GM19351 (cell line): ENCODE data around the gene HDAC7.
"Not testable (repeated sequence)": the region's sequence is repeated elsewhere in the genome, so short reads cannot be mapped to it uniquely, and the experiment has no call there.

ENCODE experiments used
- ATAC-seq: cut with Tn5 transposase; IDR thresholded peaks from one replicate; pipeline ENCODE4 v1.9.1; 2021; ENCODE audit warnings: mild to moderate bottlenecking, moderate library complexity; ENCODE audit not compliant: unreplicated experiment

HDAC7 gene

DNA sequence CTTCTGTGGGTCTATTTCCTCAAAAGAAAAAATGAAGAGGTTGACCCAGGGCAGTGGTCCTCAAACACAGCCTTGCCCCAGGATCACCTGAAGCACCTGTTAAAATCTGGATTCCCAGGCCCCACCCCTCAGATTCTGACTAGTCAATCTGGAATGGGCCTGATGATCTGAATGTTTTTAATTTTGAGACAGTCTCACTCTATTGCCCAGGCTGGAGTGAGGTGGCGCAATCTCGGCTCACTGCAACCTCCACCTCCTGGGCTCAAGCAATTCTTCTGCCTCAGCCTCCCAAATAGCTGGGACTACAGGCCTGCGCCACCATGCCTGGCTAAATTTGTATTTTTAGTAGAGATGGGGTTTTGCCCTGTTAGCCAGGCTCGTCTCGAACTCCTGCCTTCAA is 4.3 kb downstream of the HDAC7 start:
- ATAC-seq = not testable (repeated sequence)

DNA sequence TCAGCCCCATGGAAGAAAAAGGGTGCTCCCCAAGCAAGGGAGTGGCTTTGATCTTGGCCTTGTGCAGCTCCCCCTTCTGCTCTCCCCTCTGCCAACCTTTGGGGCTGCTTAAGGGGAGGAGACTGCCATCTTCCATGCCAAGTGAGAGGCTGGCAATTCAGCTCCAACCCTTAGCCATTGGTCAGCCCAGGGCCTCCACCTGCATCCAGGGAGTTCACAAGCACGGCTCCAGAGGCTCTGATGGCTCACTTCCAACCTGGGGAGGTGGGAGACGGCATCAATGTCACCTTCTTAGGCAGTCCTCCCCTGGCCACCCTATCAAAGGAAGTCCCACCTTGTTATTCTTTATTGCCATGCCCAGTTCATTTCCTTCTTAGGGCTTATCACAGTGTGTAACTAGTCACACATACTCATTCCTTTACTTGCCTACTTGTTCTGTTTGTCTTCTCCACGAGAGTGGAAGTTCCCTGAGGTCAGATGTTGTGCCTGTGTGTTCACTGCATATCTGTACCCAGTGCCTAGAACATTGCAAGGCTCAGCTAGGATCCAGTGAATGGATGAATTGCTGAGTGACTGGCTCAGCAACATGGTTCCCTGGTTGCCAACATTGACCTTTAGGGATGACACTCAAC is 5.0 kb downstream of the HDAC7 start:
- no peak for ATAC-seq

DNA sequence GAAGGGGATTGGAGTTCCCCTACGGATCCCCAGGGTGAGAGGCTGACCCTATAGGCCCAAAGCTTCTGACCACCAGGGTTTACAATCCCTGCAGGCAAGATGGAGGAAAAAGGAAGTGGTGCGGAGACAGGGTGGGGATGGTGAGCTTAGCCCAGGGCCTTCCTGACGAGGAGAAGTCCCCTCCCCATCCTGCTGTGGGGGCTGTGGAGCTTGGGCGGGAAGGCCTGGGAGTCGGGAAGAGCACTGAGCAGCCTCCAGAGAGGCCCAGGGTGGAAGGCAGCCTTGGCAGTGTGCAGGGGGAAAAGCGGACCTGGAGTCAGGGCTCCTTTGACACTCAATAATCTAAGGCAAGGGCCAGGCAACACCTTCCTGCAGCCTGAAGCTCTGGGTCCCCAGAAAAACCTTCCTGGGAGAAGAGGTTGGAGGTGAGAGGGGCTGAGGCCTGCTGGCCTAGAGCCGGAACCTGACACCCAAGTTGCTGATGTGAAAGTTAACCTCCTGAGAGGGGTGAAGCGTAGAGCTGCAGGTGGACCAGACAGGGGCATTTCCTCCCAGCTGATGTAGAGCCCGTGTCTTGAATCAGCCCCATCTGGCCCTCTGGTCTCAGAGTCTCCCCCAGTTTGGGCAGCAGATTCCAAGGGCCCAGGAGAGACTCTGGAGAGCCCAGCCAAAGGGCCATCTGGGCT is 6.0 kb downstream of the HDAC7 start:
- ATAC-seq = peak; percentile 44

DNA sequence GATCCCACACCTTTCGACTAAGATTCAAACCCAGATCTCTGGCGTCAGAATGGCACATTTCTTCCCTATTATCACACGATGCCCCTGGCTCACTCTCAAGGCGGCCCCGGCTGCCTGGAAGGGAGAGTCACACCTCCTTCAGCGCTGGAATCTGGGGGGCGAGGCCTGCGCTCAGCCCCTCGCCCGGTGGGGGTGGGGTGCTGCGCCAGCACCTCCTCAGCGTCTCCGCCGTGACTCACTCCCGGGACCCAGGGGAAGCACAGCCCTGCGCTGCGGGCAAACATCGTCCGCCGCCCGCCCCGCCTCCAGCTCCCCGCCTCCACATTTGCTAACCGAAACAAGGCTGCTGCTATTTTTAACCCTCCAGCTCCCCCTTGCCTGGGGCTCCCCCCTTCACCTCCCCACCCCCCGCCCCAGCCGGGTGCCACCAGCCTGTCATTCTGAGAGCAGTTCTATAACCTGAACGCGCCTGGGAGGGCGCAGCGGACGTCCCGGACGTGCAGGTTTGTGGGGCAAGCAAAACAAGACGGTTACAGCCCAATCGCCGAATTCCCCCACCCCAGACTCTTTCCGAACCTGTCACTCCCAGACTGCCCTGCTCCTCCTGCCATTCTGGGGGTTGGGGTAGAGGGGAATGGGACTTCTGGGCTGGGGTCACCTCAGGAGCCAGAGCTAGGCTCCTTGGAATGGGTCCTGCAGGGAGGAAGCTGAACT is 6.7 kb downstream of the HDAC7 start:
- peak; percentile 66 for ATAC-seq

DNA sequence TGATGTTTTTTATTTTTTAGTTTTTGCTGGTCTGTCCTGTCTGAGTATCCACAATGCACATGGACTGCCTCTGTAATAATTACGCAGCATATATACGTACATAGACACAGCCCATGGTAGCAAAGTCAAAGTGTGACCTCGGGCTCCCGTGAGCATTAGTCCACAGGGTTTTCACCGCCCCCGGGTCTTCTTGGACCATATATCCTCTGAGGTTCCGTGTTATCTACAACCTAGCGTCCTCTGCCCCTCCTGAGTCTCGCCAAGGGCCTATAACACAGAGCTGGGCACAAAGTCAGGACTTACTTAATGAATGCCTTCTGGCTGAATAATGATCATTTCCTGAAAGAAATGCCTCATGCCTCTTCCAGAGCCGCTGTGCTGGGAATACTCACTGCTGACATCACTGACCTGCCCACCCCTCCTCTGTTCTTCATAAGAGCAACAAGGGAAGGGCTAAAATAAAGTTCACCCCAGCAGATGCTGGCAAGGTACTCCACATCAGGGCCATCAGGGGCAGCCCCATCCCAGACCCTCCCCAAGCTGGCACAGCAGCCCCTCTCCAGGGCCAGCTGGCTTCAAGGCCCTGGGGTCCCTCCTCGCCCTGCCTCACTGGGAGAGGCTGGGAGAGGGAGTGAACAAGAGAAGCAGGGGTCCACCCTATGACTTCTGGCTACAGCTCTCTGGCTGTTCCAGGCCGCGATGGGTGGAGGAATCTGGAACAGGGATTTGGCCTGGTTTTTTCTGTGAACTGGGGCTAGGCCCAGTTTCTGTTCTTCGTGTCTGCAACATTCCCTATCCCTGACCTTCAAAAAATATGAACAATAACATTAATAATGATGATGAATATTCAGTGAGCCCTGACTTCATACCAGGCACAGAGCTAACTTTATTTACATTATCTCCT is 7.9 kb downstream of the HDAC7 start:
- no peak for ATAC-seq

DNA sequence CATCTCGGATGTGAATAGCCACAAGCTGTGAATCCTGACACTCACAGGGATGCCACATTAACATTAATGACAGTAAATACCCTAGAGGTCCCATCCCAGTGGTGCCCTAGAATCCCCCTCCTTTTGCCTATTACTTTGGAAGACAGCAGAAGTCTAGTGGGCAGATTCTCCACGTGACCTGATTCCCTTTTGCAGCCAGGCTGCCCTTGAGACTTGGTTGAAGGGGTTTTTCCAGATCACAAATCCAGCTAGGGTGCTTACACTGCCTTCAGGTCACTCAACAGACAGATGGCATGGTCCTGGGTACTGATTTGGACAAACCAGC is 8.7 kb downstream of the HDAC7 start:
- no peak for ATAC-seq

DNA sequence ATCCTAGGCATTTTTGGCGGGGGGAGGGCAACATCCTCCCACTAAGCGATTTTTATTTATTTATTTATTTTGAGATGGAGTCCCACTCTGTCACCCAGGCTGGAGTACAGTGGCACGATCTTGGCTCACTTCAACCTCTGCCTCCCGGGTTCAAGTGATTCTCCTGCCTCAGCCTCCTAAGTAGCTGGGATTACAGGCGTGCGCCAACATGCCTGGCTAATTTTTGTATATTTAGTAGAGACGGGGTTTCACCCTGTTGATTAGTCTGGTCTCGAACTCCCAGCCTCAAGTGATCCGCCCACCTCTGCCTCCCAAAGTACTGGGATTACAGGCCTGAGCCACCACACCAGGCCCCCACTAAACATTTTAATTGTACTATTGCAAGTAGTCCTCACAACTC is 10.2 kb downstream of the HDAC7 start:
- not testable (repeated sequence) for ATAC-seq

DNA sequence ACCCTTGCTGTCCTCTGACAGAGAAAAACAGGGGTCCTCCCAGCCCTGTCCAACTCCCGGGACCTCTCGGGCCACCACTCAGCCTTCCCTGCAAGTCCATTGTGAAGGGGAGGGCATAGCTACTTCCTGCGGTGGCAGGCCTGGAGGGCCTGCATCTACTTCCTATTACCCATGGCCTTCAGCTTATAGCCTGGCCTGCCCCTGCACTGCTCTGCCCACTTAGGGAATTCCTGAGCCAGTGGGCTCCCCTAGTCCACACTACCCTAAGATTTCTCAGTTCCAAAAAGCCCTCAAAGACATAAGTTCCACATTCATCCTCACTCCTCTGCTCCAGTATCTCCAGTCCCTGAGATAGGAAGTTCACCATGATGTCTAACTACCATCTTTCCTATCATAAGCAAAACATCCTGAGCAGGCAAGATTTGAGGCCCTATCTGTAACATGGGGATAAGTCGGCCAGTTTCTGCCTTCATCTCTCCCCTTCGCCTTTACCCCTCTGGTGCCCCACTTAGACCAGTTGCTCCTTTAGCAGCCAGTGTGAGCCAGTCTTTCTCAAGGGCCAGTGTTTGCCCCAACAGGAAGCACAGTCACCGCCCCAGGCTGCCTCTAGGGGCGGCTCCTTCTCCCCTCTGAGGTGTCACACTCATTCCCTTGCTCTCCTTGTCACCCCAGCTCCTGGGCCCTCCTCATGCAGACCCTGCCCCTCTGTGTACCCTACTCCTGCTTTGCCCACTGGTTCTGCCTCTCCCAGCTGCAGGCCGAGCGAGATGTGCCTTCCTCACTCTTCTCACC is 10.9 kb downstream of the HDAC7 start:
- ATAC-seq = no peak

DNA sequence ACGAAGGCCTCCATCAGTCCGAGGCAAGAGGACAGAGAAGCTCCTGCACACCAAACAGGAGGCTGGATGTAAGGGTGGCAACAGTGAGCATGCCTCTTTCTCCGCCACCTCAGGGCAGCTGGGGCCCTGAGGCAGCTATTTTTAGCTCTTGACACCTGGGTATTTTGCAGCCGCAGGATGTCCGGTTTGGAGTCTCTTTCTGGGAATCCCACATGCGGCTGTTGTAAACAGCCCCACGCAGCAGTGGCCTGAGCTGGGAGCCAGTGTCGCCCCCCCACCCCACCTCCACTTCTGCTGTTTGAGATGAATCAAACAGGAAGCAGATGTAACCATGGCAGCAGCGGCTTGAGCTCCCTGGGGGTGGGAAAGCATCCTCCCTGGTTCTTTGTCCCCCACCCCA is 11.7 kb downstream of the HDAC7 start:
- ATAC-seq = peak; percentile 29

DNA sequence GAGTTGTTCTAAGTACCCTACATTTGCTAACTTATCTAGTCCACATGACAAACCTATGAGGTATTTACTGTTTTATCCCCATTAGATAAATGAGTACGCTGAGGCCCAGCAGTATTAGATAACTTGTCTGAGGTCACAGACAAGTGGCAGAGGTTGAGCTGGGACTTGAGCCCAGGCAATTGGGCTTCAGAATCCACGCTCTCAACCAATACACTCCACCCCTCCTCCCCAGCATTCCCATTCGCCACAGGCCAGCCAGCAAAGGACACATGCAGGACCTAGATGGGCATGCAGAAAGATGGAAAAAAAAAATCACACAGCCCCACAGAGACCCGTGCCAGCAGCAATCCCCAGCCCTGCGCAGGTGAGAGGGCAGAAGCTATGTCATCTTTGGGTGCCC is 12.4 kb downstream of the HDAC7 start:
- ATAC-seq = no peak

DNA sequence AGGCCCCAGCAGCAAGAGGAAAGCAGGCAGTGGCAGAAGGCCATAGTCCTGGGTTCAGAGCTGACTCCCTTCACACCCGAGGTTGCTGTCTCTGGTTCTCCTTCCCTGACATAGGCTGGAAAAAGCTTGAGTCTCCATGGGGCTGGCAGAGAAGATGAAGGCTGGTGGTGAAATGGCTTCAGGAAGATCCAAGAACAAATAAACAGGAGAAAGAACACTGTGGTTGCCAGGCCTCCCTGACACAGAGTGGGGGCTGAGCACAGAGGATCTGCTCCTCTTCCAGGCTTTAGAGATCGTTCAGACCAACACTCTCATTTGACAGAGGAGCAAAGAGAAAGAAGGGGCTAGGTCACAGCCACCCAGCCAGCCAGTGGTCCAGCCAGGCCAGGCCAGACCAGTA is 14.3 kb downstream of the HDAC7 start:
- no peak for ATAC-seq

DNA sequence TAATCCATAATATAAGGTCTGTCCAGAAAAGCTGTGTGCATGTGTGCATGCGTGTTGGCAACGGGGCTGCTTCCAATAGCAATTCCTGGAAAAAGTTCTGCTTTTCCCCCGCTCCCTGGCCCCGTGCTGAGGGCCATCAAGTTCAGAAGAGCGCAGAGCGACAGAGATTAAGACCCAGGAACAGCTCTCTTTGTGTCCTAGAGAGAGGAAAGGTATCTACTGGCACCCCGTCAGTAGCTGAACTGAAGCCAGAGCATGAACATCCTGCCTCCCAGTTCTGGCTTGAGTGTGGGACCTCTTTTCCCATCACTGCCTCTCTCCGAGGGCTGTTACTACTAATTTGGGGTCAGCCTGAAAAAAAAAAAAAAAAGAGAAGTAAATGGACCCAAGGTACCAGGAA is 15.5 kb downstream of the HDAC7 start:
- ATAC-seq = no peak

DNA sequence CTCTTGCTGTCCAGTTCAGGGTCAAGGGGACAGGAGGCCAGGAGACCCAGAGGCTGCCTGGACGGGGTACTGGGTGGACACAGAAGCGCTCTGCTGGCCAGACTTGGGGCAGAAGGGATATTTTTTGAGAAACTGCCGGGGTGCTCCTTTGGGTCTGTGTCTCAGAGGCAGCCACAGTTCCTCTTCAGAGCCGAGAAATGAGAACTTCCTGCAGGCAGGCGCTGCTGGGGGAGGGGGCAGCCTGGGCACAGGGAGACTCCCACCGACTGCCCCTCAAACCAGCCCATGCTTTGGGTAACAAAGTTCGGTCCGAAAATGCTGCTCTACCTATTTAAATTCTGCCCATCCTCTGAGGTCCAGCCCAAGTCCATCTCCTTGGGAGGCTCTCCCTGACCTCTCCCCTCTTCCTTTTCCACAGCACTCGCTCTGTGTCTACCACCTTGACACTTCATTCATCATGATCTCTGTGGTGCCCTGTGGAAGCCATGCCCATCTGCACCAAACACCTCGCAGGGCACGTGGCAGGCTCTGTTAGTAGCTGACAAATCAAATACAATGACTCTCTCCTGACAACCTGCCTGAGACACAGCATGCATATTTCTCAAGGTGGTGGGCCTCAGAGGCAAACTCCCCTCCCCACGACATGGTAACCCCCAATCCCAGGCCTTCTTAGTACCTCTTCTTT is 16.4 kb downstream of the HDAC7 start:
- ATAC-seq = no peak

DNA sequence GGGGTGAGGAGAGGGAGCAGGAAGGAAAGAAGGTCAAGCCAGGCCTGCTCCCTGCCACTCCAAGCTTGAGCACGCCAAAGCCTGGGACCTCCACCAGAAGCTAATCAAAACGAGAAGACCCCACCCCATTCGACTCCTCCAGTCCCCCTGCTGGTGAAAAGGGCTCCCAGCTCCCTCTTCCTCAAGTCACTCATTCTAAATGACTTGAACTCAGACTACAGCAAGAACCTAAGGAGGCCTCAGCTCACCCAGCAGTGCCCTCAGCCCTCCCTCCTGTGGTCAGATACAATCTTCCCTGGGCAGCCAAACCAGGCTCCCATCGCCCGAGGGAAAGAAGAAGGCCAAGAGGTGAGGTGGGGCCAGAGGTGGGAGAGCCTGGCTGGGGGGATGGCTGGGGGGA is 17.4 kb downstream of the HDAC7 start:
- ATAC-seq = no peak

DNA sequence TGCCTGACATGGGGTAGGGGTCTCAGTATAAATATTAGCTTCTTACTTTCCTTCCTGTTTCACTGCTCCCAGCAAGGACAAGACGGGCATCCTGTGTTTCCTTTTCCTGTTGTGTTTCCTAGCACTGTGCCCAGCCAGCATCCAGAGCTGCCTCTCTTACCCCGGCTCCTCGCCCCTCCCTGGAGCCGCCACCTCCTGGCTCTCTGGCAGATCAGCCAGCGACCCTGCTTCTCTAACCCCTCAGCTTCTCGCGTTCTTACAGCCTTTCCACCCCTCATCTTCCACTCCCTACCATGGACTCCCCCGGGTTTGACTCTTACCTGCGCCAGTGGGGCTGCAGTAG is 17.8 kb downstream of the HDAC7 start:
- no peak for ATAC-seq

DNA sequence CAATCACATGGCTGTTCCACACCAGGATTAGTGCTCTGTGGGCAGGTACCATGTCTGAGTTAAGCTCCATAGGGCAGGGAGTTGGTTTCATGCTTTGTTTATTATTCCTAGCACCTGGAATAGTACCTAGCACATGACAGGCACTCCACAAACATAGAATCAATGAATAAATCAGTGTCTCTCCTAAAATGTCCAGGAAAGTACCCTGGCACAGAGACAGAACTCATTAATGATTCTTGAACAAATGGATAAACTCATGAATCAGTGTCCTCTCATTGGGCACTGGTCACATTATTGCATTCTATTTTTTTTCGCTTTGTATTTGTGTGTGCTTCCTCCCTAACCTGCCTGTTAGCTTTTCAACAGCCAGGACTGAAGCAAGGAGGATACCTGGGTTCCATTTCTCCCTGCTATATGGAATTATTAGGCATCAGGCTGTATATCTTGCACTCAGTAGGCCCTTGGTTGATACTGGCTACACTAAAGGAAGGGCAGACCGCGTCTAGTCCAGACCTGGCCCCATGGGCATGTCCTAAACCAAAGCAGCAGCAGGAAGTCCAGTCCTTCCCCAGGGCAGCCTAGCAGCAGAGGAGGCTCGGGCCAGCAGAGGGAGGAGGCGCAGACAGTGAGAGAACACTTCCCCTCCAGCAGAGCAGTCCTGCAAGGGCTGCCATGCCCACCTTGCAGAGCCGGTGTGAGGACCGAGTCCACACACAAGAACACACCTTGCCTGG is 18.4 kb downstream of the HDAC7 start:
- ATAC-seq = no peak

DNA sequence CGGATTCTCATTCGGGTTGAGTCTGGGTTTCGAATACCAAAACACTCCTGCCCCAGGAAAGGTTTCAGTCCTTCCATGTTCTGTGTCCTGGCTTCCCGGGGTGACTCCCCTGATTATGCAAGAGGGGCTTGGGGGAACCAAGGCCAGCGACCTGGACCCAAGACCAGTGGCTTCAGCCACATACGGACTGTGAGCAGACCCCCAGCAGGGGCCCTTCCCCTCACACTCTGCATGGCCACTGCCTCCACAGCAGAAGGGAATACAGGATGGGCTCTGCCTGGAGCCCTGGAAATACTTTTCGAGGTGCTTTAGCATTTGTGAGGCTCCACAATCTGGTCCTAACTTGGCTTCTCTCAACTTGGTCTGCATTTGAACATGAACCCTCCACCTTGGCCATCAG is 19.1 kb downstream of the HDAC7 start:
- ATAC-seq = no peak

DNA sequence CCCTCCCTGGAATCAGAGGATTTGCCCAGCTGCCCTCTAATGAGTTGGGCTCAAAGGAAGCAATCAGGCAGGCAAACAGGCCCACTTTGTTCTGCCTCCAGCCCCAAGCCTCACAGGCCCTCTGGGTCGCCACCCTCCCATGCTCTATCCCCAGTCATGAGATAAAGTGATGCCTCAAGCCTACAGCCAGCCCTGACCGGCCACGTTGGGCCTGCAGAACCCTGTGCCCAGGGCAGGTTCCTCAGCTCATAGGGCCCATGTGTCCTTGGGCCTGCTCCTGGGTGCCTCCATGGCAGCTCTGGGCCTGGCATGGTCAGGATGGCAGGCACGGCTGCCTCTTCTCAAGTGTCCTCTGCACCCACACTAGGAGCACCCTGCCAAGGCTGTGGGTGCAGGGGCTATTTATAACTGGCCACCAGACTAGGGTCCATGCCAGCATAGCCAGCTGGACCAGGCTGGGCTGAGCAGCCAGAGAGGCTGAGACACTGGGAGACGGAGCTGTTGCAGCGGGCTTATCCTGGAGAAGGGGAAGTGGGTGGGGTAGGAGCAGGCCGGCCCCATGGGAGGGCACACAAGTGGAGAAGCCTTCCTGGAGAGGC is 20.2 kb downstream of the HDAC7 start:
- no peak for ATAC-seq

DNA sequence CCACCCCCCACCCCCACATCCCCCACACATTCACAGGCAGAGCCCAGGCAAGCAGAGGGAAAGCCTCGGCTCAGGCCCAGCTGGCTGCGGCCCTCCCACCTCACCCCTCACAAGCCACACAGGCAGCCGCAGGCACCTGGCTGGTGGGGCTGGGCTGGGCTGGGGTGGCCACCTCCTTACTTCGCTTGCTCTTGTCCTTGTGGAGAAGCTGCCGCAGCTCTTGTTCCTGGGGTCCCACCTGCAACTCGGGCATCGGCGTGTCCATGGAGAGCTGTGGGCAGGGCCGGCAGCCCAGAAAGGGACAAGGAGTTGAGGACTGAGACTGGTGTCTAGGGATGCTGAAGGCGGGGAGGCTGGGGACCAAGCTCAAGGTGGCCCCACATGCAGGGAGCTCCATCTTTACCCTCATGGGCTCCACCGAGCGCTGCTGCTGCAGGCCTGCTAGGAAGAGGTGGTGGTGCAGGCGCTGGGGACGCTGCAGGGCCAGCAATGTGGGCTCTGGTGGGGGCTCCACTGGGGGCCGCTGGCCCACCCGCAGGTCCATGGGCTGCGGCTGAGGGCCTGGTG is 21.2 kb downstream of the HDAC7 start:
- no peak for ATAC-seq
